Measurements from ENCODE around the gene GABRB1. TPM values are rescaled to one million over a fixed set of nuclear protein-coding genes. Genes with fewer than 3 reads are reported as not detected.

GABRB1 gene
- total and polyA plus RNA-seq, 2 donors (not counting 3 experiments of a cell fraction or from before 2014, with no cell fraction given): not detected

- no peak overlapping the region for H3K27ac ChIP-seq (ENCODE audit: insufficient read depth, low read depth, low read length)
- H3K27me3 ChIP-seq (ENCODE audit: control insufficient read depth in 2 of 2, insufficient read depth in 2 of 2, low read length in 2 of 2): no peaks in the 10 kb centered on the region
- TF ChIP-seq JUN (IDR thresholded peaks at IDR 0.05; ENCODE audit: borderline replicate concordance, insufficient read depth, insufficient read length, low read depth) (no peak), EZH2 (IDR thresholded peaks at IDR 0.05; ENCODE audit: borderline replicate concordance, low read depth, low read length, severe bottlenecking) (no peak)
- H3K9ac ChIP-seq (replicated peaks; ENCODE audit: extremely low read depth, insufficient read depth, low read length): no peak overlapping the region
- no peak for FAIRE-seq
- no peaks in the 10 kb centered on the region for H3K79me2 ChIP-seq (ENCODE audit: control insufficient read depth, insufficient read depth, low read length)
- no TSS peak for BruUV-seq (replicated peaks)
- H3K9me3 ChIP-seq (replicated peaks; ENCODE audit: control insufficient read depth, insufficient read depth, low read length): no peaks in the 10 kb centered on the region
- dilution Hi-C loops (cut with MboI; ENCODE audit: extremely low pct_ligation_motif_present, low sequenced_read_pairs) (no loop called here), intact Hi-C loops (cut with micrococcal nuclease) (no loop called here)
- H3K4me2 ChIP-seq (ENCODE audit: insufficient read depth, low read length): no peak overlapping the region
- no peaks in the 10 kb centered on the region for H3K4me1 ChIP-seq (ENCODE audit: control insufficient read depth, extremely low read depth, insufficient read depth, low read length)
- CTCF ChIA-PET: interaction anchor here (1.0 to 1.6 kb wide), 2 partner anchors 9 to 110 kb away, joined by 4 to 5 read pairs; no protein-coding TSS in a partner anchor
- no peak overlapping the region for H3K4me3 ChIP-seq (replicated peaks in 1 of 3; ENCODE audit: insufficient read depth in 1 of 3, low read depth in 1 of 3, low read length in 3 of 3)
- H2AFZ ChIP-seq (ENCODE audit: low read depth, low read length): no peak overlapping the region
- POLR2A ChIA-PET: no interaction called here
- no peak for DNase-seq (ENCODE audit: low read depth, low spot score)
- no peaks in the 10 kb centered on the region for H3K9me1 ChIP-seq (replicated peaks; ENCODE audit: control insufficient read depth, extremely low read depth, insufficient read depth, low read length)
- no peaks in the 10 kb centered on the region for H3K36me3 ChIP-seq (ENCODE audit: control insufficient read depth in 2 of 2, extremely low read depth in 1 of 2, insufficient read depth in 2 of 2, low read length in 2 of 2)
- no peaks in the 10 kb centered on the region for H4K20me1 ChIP-seq (replicated peaks; ENCODE audit: control insufficient read depth, extremely low read depth, insufficient read depth, low read length)
These were observed 18.7 kb upstream of the GABRB1 start for GRCh38 chr4:47012676-47013075.

DNA sequence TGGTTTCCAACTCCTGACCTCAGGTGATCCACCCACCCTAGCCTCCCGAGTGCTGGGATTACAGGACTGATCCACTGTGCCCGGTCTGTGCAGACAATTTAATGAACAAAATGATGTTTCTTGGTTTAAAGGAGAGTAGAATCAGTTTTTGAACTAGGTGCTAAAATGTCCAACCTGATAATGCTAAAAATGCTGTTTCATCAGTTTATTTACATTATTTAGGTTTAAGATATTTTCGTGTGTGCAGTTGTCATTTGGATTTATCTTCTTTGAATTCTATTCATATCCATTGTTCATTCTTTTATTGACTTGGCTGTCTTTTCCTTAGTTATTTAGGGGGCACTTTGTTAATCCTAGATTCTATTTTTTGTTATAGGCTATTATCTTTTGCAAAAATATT lies 18.0 kb upstream of the GABRB1 start:
- H4K20me1 ChIP-seq (replicated peaks; ENCODE audit: control insufficient read depth, extremely low read depth, insufficient read depth, low read length): no peaks in the 10 kb centered on the region
- no peak overlapping the region for H3K27ac ChIP-seq (ENCODE audit: insufficient read depth, low read depth, low read length)
- H3K9me3 ChIP-seq (replicated peaks; ENCODE audit: control insufficient read depth, insufficient read depth, low read length): no peaks in the 10 kb centered on the region
- no TSS peak for BruUV-seq (replicated peaks)
- no peaks in the 10 kb centered on the region for H3K79me2 ChIP-seq (ENCODE audit: control insufficient read depth, insufficient read depth, low read length)
- H3K4me2 ChIP-seq (ENCODE audit: insufficient read depth, low read length): no peak overlapping the region
- no peaks in the 10 kb centered on the region for H3K9me1 ChIP-seq (replicated peaks; ENCODE audit: control insufficient read depth, extremely low read depth, insufficient read depth, low read length)
- ChIA-PET CTCF (no interaction called here), POLR2A (no interaction called here)
- H2AFZ ChIP-seq (ENCODE audit: low read depth, low read length): no peak overlapping the region
- H3K36me3 ChIP-seq (ENCODE audit: control insufficient read depth in 2 of 2, extremely low read depth in 1 of 2, insufficient read depth in 2 of 2, low read length in 2 of 2): no peaks in the 10 kb centered on the region
- no peak overlapping the region for H3K9ac ChIP-seq (replicated peaks; ENCODE audit: extremely low read depth, insufficient read depth, low read length)
- TF ChIP-seq FOS (IDR thresholded peaks at IDR 0.05; ENCODE audit: borderline replicate concordance, insufficient read depth, low read length): no peak
- TF ChIP-seq EZH2 (IDR thresholded peaks at IDR 0.05; ENCODE audit: borderline replicate concordance, low read depth, low read length, severe bottlenecking): no peak
- no peak for TF ChIP-seq MYC (IDR thresholded peaks at IDR 0.05; ENCODE audit: low read depth, low read length)
- TF ChIP-seq, protein P1, sequence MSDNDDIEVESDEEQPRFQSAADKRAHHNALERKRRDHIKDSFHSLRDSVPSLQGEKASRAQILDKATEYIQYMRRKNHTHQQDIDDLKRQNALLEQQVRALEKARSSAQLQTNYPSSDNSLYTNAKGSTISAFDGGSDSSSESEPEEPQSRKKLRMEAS (IDR thresholded peaks at IDR 0.05; ENCODE audit: insufficient read depth, insufficient read length): no peak
- TF ChIP-seq, protein P2, sequence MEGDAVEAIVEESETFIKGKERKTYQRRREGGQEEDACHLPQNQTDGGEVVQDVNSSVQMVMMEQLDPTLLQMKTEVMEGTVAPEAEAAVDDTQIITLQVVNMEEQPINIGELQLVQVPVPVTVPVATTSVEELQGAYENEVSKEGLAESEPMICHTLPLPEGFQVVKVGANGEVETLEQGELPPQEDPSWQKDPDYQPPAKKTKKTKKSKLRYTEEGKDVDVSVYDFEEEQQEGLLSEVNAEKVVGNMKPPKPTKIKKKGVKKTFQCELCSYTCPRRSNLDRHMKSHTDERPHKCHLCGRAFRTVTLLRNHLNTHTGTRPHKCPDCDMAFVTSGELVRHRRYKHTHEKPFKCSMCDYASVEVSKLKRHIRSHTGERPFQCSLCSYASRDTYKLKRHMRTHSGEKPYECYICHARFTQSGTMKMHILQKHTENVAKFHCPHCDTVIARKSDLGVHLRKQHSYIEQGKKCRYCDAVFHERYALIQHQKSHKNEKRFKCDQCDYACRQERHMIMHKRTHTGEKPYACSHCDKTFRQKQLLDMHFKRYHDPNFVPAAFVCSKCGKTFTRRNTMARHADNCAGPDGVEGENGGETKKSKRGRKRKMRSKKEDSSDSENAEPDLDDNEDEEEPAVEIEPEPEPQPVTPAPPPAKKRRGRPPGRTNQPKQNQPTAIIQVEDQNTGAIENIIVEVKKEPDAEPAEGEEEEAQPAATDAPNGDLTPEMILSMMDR (IDR thresholded peaks at IDR 0.05; ENCODE audit: extremely low read depth in 1 of 2, insufficient read depth in 1 of 2, low read depth in 1 of 2, low read length in 2 of 2): no peak
- no peak for TF ChIP-seq GATA2 (IDR thresholded peaks at IDR 0.05; ENCODE audit: insufficient read depth, insufficient read length, low read depth, low read length)
- no peak for TF ChIP-seq POLR2A (IDR thresholded peaks at IDR 0.05; ENCODE audit: low read depth, low read length)
- TF ChIP-seq JUN (IDR thresholded peaks at IDR 0.05; ENCODE audit: borderline replicate concordance, insufficient read depth, insufficient read length, low read depth): no peak
- TF ChIP-seq POLR2AphosphoS5 (IDR thresholded peaks at IDR 0.05; ENCODE audit: insufficient read depth, low read depth, low read length): no peak
- no peak for FAIRE-seq
- DNase-seq (ENCODE audit: low read depth, low spot score): no peak
- intact Hi-C loops (cut with micrococcal nuclease): no loop called here
- no peak overlapping the region for H3K4me3 ChIP-seq (replicated peaks in 1 of 3; ENCODE audit: insufficient read depth in 1 of 3, low read depth in 1 of 3, low read length in 3 of 3)
- dilution Hi-C loops (cut with MboI; ENCODE audit: extremely low pct_ligation_motif_present, low sequenced_read_pairs): no loop called here
- no peaks in the 10 kb centered on the region for H3K27me3 ChIP-seq (ENCODE audit: control insufficient read depth in 2 of 2, insufficient read depth in 2 of 2, low read length in 2 of 2)
- no peaks in the 10 kb centered on the region for H3K4me1 ChIP-seq (ENCODE audit: control insufficient read depth, extremely low read depth, insufficient read depth, low read length)

Data from endothelial cell of umbilical vein (primary cell).